ENCODE measurements around the gene DNAJB11. TPM values are rescaled to one million over a fixed set of nuclear protein-coding genes. Genes with fewer than 3 reads are reported as not detected.

Gene DNAJB11
- polyA plus RNA-seq, 2 of the 4 experiments (the other 2 are of a cell fraction), result 55.2 to 61.9 TPM

GRCh38 chr3:186526256-186526606 lies 44.3 kb upstream of the DNAJB11 start:
- DNase-seq (ENCODE audit: low read depth in 1 of 2, low spot score in 1 of 2) (no peak), FAIRE-seq (no peak), ATAC-seq (no peak)
- Histone ChIP-seq H3K9me3 (no peaks in the 10 kb centered on the region), H3K4me2 (no peak overlapping the region), H3K27ac (no peak overlapping the region), H3K4me3 (no peak overlapping the region), H3K4me1 (no peaks in the 10 kb centered on the region)
- POLR2A ChIA-PET, result no interaction called here
- TF ChIP-seq RAD21 (conservative IDR thresholded peaks at IDR 0.05 in 1 of 2, IDR thresholded peaks at IDR 0.05 in 1 of 2) (no peak), TP53 (CRISPR knock-in tag; IDR thresholded peaks at IDR 0.05) (no peak), RFX5 (IDR thresholded peaks at IDR 0.05) (no peak), EHMT2 (IDR thresholded peaks at IDR 0.05; ENCODE audit: low read depth) (no peak), JUNB (IDR thresholded peaks at IDR 0.05) (no peak), CEBPB (IDR thresholded peaks at IDR 0.05) (no peak), MYC (IDR thresholded peaks at IDR 0.05; ENCODE audit: borderline replicate concordance, low read length) (no peak), MAX (IDR thresholded peaks at IDR 0.05) (no peak), CHD2 (IDR thresholded peaks at IDR 0.05; ENCODE audit: low read length, partially characterized antibody) (no peak), RNF2 (IDR thresholded peaks at IDR 0.05; ENCODE audit: borderline replicate concordance, low read depth) (no peak)
- 70% methylated on average over 6 of the region's 6 CpGs for WGBS (ENCODE audit: missing lambda C conversion rate)
- CTCF ChIA-PET, result interaction anchor here (0.6 to 1.3 kb wide), 2 partner anchors 13 to 267 kb away, joined by 3 read pairs; no protein-coding TSS in a partner anchor

GRCh38 chr3:186529201-186529999 lies 41.1 kb upstream of the DNAJB11 start:
- FAIRE-seq, result no peak

More at GRCh38 chr3:186529201-186529999, 41.1 kb upstream of the DNAJB11 start:
- Histone ChIP-seq H3K27ac (no peak overlapping the region), H3K4me1 (no peaks in the 10 kb centered on the region), H3K9me3 (no peaks in the 10 kb centered on the region), H3K4me2 (no peak overlapping the region), H3K4me3 (no peak overlapping the region)
- TF ChIP-seq FOSB (CRISPR knock-in tag; IDR thresholded peaks at IDR 0.05), result no peak
- TF ChIP-seq ATOH8 (CRISPR knock-in tag; IDR thresholded peaks at IDR 0.05; ENCODE audit: low read depth), result no peak
- TF ChIP-seq HMGXB4 (CRISPR knock-in tag; IDR thresholded peaks at IDR 0.05; ENCODE audit: borderline replicate concordance), result no peak
- no peak for TF ChIP-seq GATA3 (IDR thresholded peaks at IDR 0.05; ENCODE audit: borderline replicate concordance)
- no peak for TF ChIP-seq MYC (IDR thresholded peaks at IDR 0.05; ENCODE audit: borderline replicate concordance, low read length)
- no peak for TF ChIP-seq HOXB5 (CRISPR knock-in tag; IDR thresholded peaks at IDR 0.05)
- TF ChIP-seq FOSL2 (IDR thresholded peaks at IDR 0.05), result no peak
- no peak for TF ChIP-seq FOSL2 (CRISPR knock-in tag; IDR thresholded peaks at IDR 0.05)
- TF ChIP-seq PBX3 (IDR thresholded peaks at IDR 0.05), result no peak
- TF ChIP-seq ESRRA (IDR thresholded peaks at IDR 0.05; ENCODE audit: borderline replicate concordance, low read length), result no peak
- TF ChIP-seq MAFK (IDR thresholded peaks at IDR 0.05; ENCODE audit: partially characterized antibody), result no peak
- TF ChIP-seq CTCF (IDR thresholded peaks at IDR 0.05), result no peak
- TF ChIP-seq HES2 (IDR thresholded peaks at IDR 0.05), result no peak
- no peak for TF ChIP-seq MAX (IDR thresholded peaks at IDR 0.05)
- no peak for TF ChIP-seq RNF2 (IDR thresholded peaks at IDR 0.05; ENCODE audit: borderline replicate concordance, low read depth)
- TF ChIP-seq E2F6 (IDR thresholded peaks at IDR 0.05; ENCODE audit: borderline replicate concordance, low read depth), result no peak
- TF ChIP-seq CBX2 (IDR thresholded peaks at IDR 0.05; ENCODE audit: borderline replicate concordance, low read depth), result no peak
- no peak for TF ChIP-seq ZFP36 (IDR thresholded peaks at IDR 0.05; ENCODE audit: borderline replicate concordance, partially characterized antibody)
- no peak for DNase-seq (ENCODE audit: low read depth in 1 of 2, low spot score in 1 of 2)
- 76% methylated on average over 9 of the region's 11 CpGs for WGBS (ENCODE audit: missing lambda C conversion rate)
- POLR2A ChIA-PET, result interaction anchor here (0.6 kb wide), 1 partner anchor 197 kb away, joined by 7 read pairs; no protein-coding TSS in a partner anchor
- ATAC-seq, result peak in 1 of 2 experiments; percentile 24; a peak in 1 of 6 replicates
- CTCF ChIA-PET, result interaction anchor here (0.9 to 2.1 kb wide), 4 partner anchors 11 to 586 kb away, joined by 3 to 19 read pairs (median 3); no protein-coding TSS in a partner anchor
